Measurements from ENCODE around the gene TMEM185B.

Gene TMEM185B

GRCh38 chr2:120231564-120231973 is 8.4 kb upstream of the TMEM185B start:
- DNase-seq (ENCODE audit: low spot score) = no peak

DNA sequence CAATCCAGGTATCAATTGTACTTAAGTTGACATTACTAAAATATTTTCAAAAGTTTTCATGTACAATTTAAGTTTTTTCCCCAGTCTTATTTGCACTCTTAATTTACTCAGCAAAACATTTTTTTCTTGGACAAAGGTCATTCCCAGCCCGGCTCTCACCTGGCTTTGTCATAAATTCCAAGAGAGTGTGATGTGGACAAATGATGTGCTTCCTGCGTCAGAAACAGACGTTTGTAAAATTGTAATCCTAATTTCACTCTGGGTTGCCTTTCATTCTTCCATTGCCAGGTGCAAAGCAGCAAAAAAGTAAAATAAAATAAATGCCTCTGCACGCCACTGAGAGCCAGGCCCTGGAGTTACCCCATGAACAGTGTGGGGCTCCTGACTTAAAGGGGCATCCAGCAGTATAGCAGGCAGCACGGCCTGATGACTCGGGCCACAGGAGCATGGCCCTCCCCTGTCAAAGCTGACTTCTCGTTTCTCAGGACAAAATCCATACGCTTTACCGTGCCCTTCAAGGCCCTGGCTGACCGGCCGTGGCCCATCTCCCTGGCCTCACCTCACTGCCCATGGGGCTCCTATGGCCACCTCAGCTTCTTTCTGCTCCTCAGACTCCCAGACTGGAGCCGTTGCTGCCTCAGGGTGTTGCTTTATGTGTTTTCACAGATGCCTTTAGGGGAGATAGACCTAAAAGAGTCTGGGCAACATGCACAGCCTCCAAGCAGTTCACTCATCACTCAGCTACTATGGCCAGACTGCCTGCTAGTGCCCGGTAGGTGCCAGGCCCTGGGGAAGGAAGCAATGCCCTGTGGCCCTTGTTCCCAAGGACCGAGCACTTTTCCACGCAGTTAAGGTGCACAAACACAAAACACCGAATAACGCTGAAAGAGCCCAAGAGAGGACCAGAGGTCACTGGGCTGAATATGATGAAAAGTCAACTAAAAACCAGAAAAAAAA is 7.6 kb upstream of the TMEM185B start:
- no peak for DNase-seq (ENCODE audit: low spot score)

GRCh38 chr2:120229341-120229740 is 6.1 kb upstream of the TMEM185B start:
- no peak for DNase-seq (ENCODE audit: low spot score)

DNA sequence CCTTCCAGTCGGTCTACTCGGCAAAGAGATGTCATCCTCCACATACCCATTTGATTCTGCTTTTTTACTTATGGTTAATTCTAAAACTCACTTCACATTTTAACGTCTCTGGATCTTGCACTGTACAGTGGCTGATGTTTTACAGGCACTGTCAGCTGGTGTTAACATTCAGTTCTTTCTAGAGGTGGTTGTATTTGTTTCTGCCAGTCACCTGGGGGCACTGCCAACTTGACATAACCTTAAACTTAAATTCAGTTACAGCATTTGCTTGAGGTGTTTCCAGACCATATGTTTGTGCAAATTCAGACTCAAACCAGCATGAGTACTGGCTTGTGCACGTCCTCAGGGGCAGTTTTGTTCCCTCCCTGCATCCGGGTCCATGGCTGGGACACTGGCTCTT is 5.3 kb upstream of the TMEM185B start:
- peak; percentile 34 for DNase-seq (ENCODE audit: low spot score)

DNA sequence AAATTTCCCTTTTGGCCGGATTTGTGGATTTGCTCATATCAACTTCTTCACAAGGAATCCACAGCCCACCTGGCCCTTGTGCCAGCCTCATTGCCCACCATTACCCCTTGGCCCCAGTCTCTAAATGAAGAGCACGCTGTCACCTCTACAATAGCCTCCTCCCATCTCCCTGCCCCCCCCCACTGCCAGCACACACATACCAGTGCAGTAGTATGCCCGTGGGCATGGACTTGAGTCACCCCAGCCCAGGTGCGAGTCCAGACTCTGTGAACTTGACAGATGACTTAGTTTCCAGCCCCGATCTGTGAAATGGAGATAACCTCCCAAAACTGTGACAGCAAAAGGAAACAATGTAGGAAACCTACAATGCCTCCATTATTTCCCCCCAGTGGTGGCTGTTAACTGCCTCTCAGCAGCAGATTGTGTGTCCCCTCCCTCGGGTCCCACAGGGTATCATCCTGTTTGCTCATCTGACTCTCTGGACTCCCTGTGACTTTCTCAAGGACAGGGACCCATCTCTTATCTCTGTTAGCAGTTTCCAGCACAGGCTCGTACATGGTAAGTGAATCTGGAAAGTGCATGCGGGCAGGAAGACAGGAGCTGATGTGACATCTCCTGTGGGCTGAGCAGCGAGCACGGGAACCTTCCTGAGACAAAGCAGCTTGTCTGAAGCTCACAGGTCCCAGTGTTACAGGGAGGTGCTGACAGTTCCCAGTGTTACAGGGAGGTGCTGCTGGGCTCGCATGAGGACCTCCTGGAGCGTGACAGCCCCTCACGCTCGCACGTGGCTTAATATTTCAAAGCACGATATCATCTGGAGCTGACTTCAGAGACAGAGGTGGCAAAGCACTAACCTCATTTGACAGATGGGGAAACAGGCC is 4.2 kb upstream of the TMEM185B start:
- DNase-seq (ENCODE audit: low spot score) = no peak

DNA sequence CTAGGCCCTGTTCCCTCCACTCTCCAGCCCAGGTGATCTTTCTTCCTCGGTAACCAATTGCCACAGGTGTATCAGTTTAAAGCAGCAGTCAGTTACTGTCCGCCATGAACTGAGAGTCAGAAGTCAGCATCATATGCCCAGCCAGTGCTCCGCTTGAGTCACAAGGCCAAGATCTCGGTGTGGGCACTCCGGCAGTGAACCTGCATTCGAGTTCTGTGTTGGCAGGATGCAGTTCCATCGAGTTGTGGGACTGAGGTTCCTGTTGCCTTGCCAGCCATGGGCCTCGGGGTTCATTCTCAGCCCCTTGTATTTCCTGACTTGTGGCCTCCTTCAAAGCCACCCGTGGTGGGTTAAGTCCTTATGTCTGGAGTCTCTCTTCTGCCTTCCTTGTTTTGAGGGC is 3.1 kb upstream of the TMEM185B start:
- DNase-seq (ENCODE audit: low spot score) = no peak

DNA sequence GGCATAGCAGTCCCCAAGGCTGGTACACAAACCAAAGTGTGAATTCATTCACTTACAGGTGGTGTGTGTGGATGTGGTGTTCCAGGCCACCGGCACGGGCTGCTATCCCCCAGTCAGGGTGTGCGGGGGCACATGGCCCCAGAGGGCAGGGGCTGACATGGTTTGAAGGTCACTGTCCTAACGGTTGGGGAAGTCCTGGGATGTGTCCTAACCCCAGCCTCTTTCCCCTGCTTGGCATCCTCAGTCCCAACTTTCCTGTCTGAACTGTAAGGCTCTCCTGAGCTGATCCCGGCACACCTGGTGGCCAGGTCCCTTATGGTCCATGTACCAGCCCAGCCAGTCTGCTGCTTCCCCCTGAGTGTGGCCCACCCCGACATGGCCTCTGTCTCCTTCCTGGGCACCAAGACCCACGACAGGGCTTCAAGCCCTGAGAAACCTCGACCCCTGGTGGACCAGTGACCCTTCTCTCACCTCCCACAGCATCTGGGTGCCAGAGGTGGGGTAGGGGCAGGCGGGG is 2.4 kb upstream of the TMEM185B start:
- no peak for DNase-seq (ENCODE audit: low spot score)

DNA sequence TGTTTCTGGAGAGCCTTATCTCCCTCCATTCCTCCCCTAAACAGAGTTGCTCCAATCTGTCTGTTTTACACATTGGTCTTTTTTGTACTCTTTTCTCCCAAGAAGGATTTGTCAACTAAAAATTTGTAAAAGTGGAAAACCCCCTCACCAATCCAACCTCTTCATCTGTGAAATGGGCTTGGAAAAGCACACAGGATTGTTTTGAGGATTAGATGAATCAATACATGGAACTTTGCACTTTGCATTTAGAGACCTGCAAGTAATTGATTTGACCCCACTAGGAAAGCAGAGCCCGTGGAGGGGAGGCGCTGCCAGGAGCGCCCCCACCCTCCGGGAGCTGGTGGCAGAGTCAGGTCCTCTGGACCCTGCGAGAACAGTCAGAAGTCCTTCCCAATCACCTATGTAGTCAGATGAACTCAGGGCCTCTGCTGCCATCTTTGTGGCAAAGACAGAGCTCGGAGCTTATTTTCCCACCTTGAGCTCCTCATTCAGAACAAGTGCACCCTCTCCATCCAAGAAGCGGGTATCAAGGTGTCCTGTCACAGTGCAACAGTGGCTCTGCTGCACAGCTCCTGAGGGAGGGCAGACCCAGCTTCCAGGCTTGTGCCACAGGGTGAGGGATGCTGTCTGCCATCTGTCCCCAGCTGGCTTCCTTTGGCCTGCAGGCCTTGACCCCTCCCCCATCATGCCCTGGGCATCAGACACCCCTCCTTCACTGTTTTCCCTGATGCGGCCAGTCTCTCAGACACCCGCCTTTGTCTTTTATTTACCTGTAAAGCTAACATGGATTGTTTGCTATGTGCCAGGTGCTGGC is 1.7 kb upstream of the TMEM185B start:
- DNase-seq (ENCODE audit: low spot score) = no peak

- DNase-seq (ENCODE audit: low spot score) = no peak
Observed at GRCh38 chr2:120224256-120224655, 1.1 kb upstream of the TMEM185B start.

GRCh38 chr2:120222186-120223033 is 790 bp downstream of the TMEM185B start:
- no peak for DNase-seq (ENCODE audit: low spot score)

GRCh38 chr2:120221616-120222015 is 1.6 kb downstream of the TMEM185B start:
- no peak for DNase-seq (ENCODE audit: low spot score)

GRCh38 chr2:120220756-120221155 is 2.4 kb downstream of the TMEM185B start:
- no peak for DNase-seq (ENCODE audit: low spot score)

DNA sequence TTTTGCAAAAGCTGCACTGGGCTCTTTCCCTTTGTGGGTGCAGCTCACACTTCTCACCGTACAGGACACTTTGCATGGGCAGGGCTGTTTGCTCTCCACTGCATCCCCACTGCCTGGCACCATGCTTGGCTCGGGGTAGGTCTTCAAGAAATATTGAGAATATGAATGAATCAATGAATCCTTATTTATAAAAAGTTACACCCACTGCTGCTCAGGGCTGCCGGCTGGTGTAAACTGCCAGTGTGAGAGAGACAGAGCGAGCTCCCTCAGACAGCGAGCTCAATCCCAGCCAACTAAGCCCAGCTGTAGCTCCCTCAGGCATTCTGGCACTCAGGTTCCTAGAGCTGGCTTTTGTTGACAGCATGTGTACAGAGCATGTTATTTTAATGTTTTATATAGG is 3.4 kb downstream of the TMEM185B start:
- DNase-seq (ENCODE audit: low spot score) = no peak

DNA sequence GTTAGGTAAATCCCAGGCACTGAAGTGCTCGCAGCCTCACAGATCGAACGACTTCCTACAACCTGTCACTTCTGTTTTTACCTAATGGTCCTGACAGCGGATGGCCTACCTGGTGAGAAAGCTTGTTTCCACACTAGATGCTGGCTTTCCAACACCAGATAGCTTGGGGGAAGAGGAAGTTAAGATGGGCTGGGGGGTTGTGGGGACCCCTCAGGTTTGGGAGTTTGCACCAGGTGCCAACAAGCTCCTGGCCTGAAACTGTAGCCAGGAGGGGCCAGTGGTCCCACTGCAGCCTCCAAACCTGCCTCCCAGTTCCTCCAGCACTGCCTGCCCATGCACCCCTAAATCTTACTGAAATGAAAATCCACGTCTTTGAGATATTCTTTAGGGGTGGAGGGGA is 3.9 kb downstream of the TMEM185B start:
- no peak for DNase-seq (ENCODE audit: low spot score)

DNA sequence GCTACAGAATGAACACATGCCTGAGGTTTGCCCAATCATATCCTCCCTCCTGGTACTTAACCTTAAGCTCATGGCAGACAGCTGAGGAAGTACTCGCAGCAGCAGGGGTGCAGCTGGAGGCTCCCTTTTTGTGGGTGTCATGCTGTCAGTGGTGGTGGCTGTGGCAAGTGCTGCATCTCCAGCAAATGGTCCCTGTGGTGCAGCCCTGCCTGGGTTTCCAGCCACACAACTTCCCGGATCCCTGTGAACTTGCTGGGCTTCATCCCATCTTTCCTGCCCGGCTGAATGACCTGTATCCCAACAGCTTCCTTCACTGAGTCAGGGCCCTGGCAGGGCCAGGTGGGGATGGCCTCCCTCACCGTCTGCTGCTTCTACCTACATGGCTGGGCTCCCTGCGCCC is 5.0 kb downstream of the TMEM185B start:
- no peak for DNase-seq (ENCODE audit: low spot score)

DNA sequence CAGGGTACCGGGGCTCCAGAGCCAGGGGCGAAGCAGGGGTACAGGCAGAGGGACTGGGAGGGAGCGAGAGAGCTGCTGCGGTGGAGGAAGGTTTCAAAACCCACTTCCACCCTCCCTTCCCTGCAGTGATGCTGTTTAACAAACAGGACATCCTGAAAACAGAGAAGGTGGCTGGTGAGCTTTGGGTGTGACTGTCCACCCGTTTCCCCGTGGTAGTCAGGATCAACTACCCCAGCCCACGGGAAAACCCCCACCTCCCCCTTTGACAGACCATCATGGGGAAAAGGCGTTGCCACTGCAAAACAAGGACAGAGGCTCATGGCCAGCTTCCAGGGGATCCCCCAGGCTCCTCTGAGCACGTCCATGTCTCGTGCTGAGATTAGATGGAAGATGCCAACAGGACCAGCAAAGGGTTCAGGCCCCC is 12.9 kb downstream of the TMEM185B start:
- DNase-seq (ENCODE audit: low spot score) = no peak

- DNase-seq (ENCODE audit: low spot score) = no peak
Observed at GRCh38 chr2:120209427-120210269, 13.6 kb downstream of the TMEM185B start.

DNA sequence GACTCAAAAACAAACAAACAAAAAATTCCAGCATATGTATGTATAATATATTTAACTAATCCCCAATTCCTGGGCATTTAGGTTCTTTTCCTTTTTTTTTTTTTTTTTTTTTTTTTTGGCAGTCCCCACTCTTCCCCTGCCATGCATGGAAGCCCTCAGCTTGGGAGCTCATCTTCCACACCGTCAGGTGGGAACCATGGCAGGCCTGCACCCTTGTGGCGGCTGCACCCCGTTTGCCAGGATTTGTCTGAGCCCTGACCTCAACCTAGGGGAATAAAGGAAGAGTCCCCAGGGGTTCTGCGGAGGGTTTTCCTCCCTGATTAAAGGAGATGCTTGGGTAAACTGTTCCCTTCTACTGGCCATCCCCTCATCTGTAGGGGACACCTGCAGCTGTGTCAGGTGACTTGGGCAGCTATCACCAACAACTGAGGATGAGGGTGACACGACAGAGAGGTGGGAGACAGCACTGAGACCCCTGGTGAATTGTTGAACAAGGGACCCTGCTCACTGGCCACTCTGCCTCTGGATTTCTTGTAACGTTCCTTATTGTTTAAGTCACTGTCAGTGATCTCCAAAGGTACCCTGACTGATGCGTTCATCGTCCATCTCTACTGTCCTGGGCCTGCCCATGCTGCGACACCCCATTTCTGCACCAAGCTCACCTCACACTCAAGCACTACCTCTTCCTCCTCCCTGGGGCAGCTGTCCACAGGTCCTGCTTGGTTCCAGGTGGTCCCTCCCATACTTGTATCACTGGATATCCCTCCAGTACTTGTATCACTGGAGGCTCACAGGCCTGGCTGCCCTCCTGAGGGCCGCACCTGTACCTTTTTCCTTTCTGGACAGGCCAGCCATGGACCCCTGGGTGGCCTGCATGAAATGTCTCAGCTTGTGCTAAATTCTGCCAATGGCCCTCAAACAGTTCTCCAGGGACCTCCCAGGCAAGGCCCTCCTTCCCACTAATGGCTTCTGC is 14.5 kb downstream of the TMEM185B start:
- no peak for DNase-seq (ENCODE audit: low spot score)
